SK-N-SH (cell line): ENCODE results near the gene LRCOL1. TPM values are rescaled to one million over a fixed set of nuclear protein-coding genes. Genes with fewer than 3 reads are reported as not detected.

ENCODE experiments used
- CTCF ChIA-PET: fragments of 300-600, 350-600 bp; formaldehyde crosslinking; extraction: SDS; loops from one replicate; lab custom pipeline; 2021; lab: Yijun Ruan, JAX
- POLR2A ChIA-PET: fragments of 350-600 bp; sonication (Branson Sonifier 250); formaldehyde crosslinking; extraction: SDS; loops from one replicate; lab custom pipeline; 2020; ENCODE audit warnings: antibody characterized with exemption, inconsistent platforms; lab: Yijun Ruan, JAX
- DNase-seq: peaks from one replicate; pipeline ENCODE4 v3.0.0; 2012
- H2AFZ ChIP-seq: fragments of 200-600 bp; sonication (generic); 2 replicates; pipeline ENCODE4 v1.8.1; 2016; ENCODE audit warnings: antibody characterized with exemption, mild to moderate bottlenecking, low read depth
- H3F3A ChIP-seq: fragments of 200-600 bp; sonication (generic); replicated peaks from 2 replicates; pipeline ENCODE3; 2016; ENCODE audit warnings: antibody characterized with exemption, mild to moderate bottlenecking; ENCODE audit not compliant: insufficient read depth
- H3K27ac ChIP-seq, 2 experiments: fragments of 200-500 bp in 1 of 2; fragments of 200-600 bp in 1 of 2; sonication (Bioruptor generic) in 1 of 2; sonication (generic), shearing (Covaris generic) in 1 of 2; 2 replicates each; pipeline versions ENCODE4 v1.5.1 to v1.6.1; 2014 to 2016; ENCODE audit warnings: low read depth in 2 of 2, inconsistent platforms in 1 of 2, low read length in 1 of 2, mild to moderate bottlenecking in 1 of 2, mixed read lengths in 1 of 2
- H3K27me3 ChIP-seq: fragments of 200-600 bp; sonication (generic), shearing (Covaris generic); 2 replicates; pipeline ENCODE4 v1.6.1; 2016; ENCODE audit warnings: mixed run types; ENCODE audit not compliant: insufficient read depth
- H3K36me3 ChIP-seq, 2 experiments: fragments of 200-500 bp in 1 of 2; fragments of 200-600 bp in 1 of 2; sonication (Bioruptor generic) in 1 of 2; sonication (generic) in 1 of 2; replicated peaks in 1 of 2; 2 replicates each; pipeline versions ENCODE3 to v1.5.1; 2014 to 2016; ENCODE audit warnings: low read length in 1 of 2, mild to moderate bottlenecking in 1 of 2; ENCODE audit not compliant: insufficient read depth in 2 of 2, control insufficient read depth in 1 of 2
- H3K4me1 ChIP-seq, 2 experiments: fragments of 200-500 bp in 1 of 2; fragments of 200-600 bp in 1 of 2; sonication (Bioruptor generic) in 1 of 2; sonication (generic), shearing (Covaris generic) in 1 of 2; 2 replicates each; pipeline versions ENCODE4 v1.5.1 to v1.6.1; 2014 to 2016; ENCODE audit warnings: low read depth in 1 of 2, low read length in 1 of 2, mixed run types in 1 of 2; ENCODE audit not compliant: insufficient read depth in 2 of 2, control insufficient read depth in 1 of 2
- H3K4me2 ChIP-seq: fragments of 200-600 bp; sonication (generic), shearing (Covaris generic); 2 replicates; pipeline ENCODE4 v1.6.1; 2017; ENCODE audit warnings: mixed run types
- H3K4me3 ChIP-seq, 2 experiments: fragments of 200-500 bp in 1 of 2; fragments of 200-600 bp in 1 of 2; sonication (Bioruptor generic) in 1 of 2; sonication (generic), shearing (Covaris generic) in 1 of 2; 2 replicates each; pipeline versions ENCODE4 v1.5.1 to v1.8.1; 2014 to 2016; ENCODE audit warnings: low read depth in 2 of 2, inconsistent platforms in 1 of 2, low read length in 1 of 2, mild to moderate bottlenecking in 1 of 2, mixed read lengths in 1 of 2, moderate library complexity in 1 of 2
- H3K79me2 ChIP-seq: fragments of 200-600 bp; sonication (generic); 2 replicates; pipeline ENCODE4 v1.8.1; 2017; ENCODE audit warnings: mild to moderate bottlenecking; ENCODE audit not compliant: insufficient read depth
- H3K9ac ChIP-seq: fragments of 200-600 bp; sonication (generic); 2 replicates; pipeline ENCODE4 v1.6.1; 2017; ENCODE audit warnings: mixed run types
- H3K9me2 ChIP-seq: fragments of 200-600 bp; sonication (generic); 2 replicates; pipeline ENCODE4 v1.6.1; 2017; ENCODE audit warnings: mixed run types
- H3K9me3 ChIP-seq: fragments of 200-600 bp; sonication (generic); 2 replicates; pipeline ENCODE4 v1.6.1; 2017; ENCODE audit warnings: mixed run types, mild to moderate bottlenecking, moderate library complexity
- H4K20me1 ChIP-seq: fragments of 200-600 bp; sonication (generic); 2 replicates; pipeline ENCODE4 v1.6.1; 2017; ENCODE audit warnings: mild to moderate bottlenecking, mixed run types; ENCODE audit not compliant: insufficient read depth
- EP300 ChIP-seq, 2 experiments: IDR thresholded peaks; 2 replicates each; pipeline versions ENCODE4 v1.4.0 to v1.6.1; 2012; ENCODE audit warnings: borderline replicate concordance in 1 of 2, low read depth in 1 of 2, low read length in 1 of 2
- EZH2phosphoT487 ChIP-seq: fragments of 200-600 bp; sonication (generic); IDR thresholded peaks from 2 replicates; pipeline ENCODE4 v1.6.1; 2017; ENCODE audit warnings: low read depth, mixed run types, mild to moderate bottlenecking, antibody characterized with exemption, moderate library complexity, borderline replicate concordance
- FOSL2 ChIP-seq: IDR thresholded peaks from 2 replicates; pipeline ENCODE4 v1.4.0; 2012; ENCODE audit warnings: low read depth, mild to moderate bottlenecking, moderate library complexity, borderline replicate concordance
- MAX ChIP-seq: IDR thresholded peaks from 2 replicates; pipeline ENCODE4 v1.4.0; 2012; ENCODE audit warnings: low read depth
- MXI1 ChIP-seq: IDR thresholded peaks from 2 replicates; pipeline ENCODE4 v1.6.1; 2012; ENCODE audit warnings: mild to moderate bottlenecking, low read depth, low read length, improper control_type of control experiment
- NFIC ChIP-seq: IDR thresholded peaks from 2 replicates; pipeline ENCODE4 v1.4.0; 2012; ENCODE audit warnings: borderline replicate concordance
- NRF1 ChIP-seq: IDR thresholded peaks from 2 replicates; pipeline ENCODE4 v1.6.1; 2012; ENCODE audit warnings: low read depth, mild to moderate bottlenecking, low read length
- RCOR1 ChIP-seq: fragments of 150-350 bp; IDR thresholded peaks from 2 replicates; pipeline ENCODE4 v1.6.1; 2017; ENCODE audit warnings: antibody characterized with exemption, low read length
- SIN3A ChIP-seq: IDR thresholded peaks from 2 replicates; pipeline ENCODE4 v1.6.1; 2012; ENCODE audit warnings: low read depth, mild to moderate bottlenecking, low read length, moderate library complexity, borderline replicate concordance
- SMC3 ChIP-seq: IDR thresholded peaks from 2 replicates; pipeline ENCODE4 v1.6.1; 2012; ENCODE audit warnings: low read depth, low read length, improper control_type of control experiment
- TAF1 ChIP-seq: IDR thresholded peaks from 2 replicates; pipeline ENCODE4 v1.6.1; 2012; ENCODE audit warnings: low read depth, mild to moderate bottlenecking, low read length, moderate library complexity, borderline replicate concordance
- TCF12 ChIP-seq: IDR thresholded peaks from 2 replicates; pipeline ENCODE4 v1.4.0; 2012
- TEAD4 ChIP-seq: IDR thresholded peaks from 2 replicates; pipeline ENCODE4 v1.4.0; 2012; ENCODE audit warnings: mild to moderate bottlenecking, borderline replicate concordance; ENCODE audit not compliant: insufficient read depth
- USF1 ChIP-seq: IDR thresholded peaks from 2 replicates; pipeline ENCODE4 v1.4.0; 2012; ENCODE audit warnings: low read depth, borderline replicate concordance
- YY1 ChIP-seq: IDR thresholded peaks from 2 replicates; pipeline ENCODE4 v1.4.0; 2012; ENCODE audit warnings: low read depth, mild to moderate bottlenecking
- WGBS: methylation state at CpG from one replicate; pipeline ENCODE4 v1.1.6; 2017; ENCODE audit warnings: low lambda C conversion rate; 5-methylcytosine and 5-hydroxymethylcytosine counted together
- polyA plus RNA-seq, 3 experiments: library from polyadenylated mRNA; depleted of rRNA; stranded (reverse); fragments of >200 nt; gene quantifications; 2 replicates each; pipeline ENCODE4 v1.2.3, GENCODE V29; 2012
- TF ChIP-seq, protein P1 (sequence below): fragments of 200-600 bp; sonication (generic); IDR thresholded peaks from 2 replicates; pipeline ENCODE4 v1.6.1; 2017; ENCODE audit warnings: antibody characterized with exemption, mild to moderate bottlenecking, moderate library complexity
- TF ChIP-seq, protein P2 (sequence below): IDR thresholded peaks from 2 replicates; pipeline ENCODE4; 2012
- TF ChIP-seq, protein P3 (sequence below): fragments of 150-350 bp; IDR thresholded peaks from 2 replicates; pipeline ENCODE4 v1.6.1; 2016; ENCODE audit warnings: mild to moderate bottlenecking, low read depth, low read length

The LRCOL1 gene
- polyA plus RNA-seq, 1 of the 3 experiments (the other 2 are of a cell fraction) = 1.1 TPM

DNA sequence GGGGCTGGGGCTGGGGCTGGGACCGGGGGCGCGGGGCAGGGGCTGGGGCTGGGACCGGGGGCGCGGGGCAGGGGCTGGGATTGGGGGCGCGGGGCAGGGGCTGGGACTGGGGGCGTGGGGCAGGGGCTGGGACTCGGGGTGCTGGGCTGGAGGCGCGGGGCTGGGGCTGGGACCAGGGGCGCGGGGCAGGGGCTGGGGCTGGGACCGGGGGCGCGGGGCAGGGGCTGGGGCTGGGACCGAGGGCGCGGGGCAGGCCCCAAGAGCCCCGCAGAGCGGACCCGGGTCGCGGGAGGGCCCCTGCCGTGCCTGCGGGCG is 8.6 kb upstream of the LRCOL1 start:
- POLR2A ChIA-PET = no interaction called here
- Histone ChIP-seq H3K4me2 (no peak overlapping the region), H3K79me2 (no peaks in the 10 kb centered on the region), H4K20me1 (no peaks in the 10 kb centered on the region), H3K9me3 (no peaks in the 10 kb centered on the region), H3K9ac (no peak overlapping the region)
- TF ChIP-seq FOSL2 = no peak
- TF ChIP-seq TAF1 = no peak
- TF ChIP-seq, protein P1, sequence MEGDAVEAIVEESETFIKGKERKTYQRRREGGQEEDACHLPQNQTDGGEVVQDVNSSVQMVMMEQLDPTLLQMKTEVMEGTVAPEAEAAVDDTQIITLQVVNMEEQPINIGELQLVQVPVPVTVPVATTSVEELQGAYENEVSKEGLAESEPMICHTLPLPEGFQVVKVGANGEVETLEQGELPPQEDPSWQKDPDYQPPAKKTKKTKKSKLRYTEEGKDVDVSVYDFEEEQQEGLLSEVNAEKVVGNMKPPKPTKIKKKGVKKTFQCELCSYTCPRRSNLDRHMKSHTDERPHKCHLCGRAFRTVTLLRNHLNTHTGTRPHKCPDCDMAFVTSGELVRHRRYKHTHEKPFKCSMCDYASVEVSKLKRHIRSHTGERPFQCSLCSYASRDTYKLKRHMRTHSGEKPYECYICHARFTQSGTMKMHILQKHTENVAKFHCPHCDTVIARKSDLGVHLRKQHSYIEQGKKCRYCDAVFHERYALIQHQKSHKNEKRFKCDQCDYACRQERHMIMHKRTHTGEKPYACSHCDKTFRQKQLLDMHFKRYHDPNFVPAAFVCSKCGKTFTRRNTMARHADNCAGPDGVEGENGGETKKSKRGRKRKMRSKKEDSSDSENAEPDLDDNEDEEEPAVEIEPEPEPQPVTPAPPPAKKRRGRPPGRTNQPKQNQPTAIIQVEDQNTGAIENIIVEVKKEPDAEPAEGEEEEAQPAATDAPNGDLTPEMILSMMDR = no peak
- TF ChIP-seq MXI1 = no peak
- TF ChIP-seq YY1 = no peak
- no peak for TF ChIP-seq RCOR1
- no peak for TF ChIP-seq USF1
- no peak for TF ChIP-seq EP300 (IDR thresholded peaks at IDR 0.05; ENCODE audit: borderline replicate concordance in 1 of 2, low read depth in 1 of 2, low read length in 1 of 2)
- TF ChIP-seq SMC3 = no peak
- no peak for TF ChIP-seq MAX
- TF ChIP-seq NFIC = no peak
- no peak for TF ChIP-seq TEAD4
- TF ChIP-seq, protein P2, sequence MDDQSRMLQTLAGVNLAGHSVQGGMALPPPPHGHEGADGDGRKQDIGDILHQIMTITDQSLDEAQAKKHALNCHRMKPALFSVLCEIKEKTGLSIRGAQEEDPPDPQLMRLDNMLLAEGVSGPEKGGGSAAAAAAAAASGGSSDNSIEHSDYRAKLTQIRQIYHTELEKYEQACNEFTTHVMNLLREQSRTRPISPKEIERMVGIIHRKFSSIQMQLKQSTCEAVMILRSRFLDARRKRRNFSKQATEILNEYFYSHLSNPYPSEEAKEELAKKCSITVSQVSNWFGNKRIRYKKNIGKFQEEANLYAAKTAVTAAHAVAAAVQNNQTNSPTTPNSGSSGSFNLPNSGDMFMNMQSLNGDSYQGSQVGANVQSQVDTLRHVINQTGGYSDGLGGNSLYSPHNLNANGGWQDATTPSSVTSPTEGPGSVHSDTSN = no peak
- no peak for TF ChIP-seq EZH2phosphoT487
- TF ChIP-seq, all 33 proteins: peak for 0
- CTCF ChIA-PET = interaction anchor here (0.8 to 2.5 kb wide), 5 partner anchors 18 to 205 kb away, joined by 3 to 10 read pairs (median 7); no protein-coding TSS in a partner anchor
- Histone ChIP-seq H2AFZ (no peak overlapping the region), H3K4me1 (peaks cover 0 to 15% of the 10 kb centered on the region in 2 experiments; a peak in 2 of 4 replicates), H3K36me3 (no peaks in the 10 kb centered on the region), H3K27me3 (peaks cover 36% of the 10 kb centered on the region), H3K27ac (no peak overlapping the region), H3F3A (peaks cover 4% of the 10 kb centered on the region), H3K9me2 (no peaks in the 10 kb centered on the region), H3K4me3 (no peak overlapping the region)
- 20% methylated on average over 2 of the region's 28 CpGs for WGBS
- no peak for DNase-seq

DNA sequence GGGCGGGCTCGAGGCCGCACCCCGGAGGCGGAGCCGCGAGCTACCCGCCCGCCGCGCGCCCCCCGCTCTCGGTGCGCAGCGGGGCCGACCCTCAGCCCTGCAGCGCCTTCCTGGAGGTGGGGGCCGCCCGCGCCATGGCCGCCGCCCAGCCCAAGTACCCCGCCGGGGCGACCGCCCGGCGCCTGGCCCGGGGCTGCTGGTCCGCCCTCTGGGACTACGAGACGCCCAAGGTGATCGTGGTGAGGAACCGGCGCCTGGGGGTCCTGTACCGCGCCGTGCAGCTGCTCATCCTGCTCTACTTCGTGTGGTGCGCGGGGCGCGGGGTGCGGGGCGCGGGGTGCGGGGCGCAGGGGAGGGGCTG is 8.3 kb upstream of the LRCOL1 start, which contains the start of gene P2RX2:
TSS of gene P2RX2 (plus strand) at position 94 of the 361 bp plus-strand sequence. CDS start at position 135, 41 bp downstream.
- H3K4me3 ChIP-seq = no peak within 1 kb of the TSS; a peak in 1 of 4 replicates
- H3K36me3 ChIP-seq = no peaks in the 10 kb centered on the region
- H3K79me2 ChIP-seq = no peaks in the 10 kb centered on the region
- H3K9me2 ChIP-seq = no peaks in the 10 kb centered on the region
- no peak within 1 kb of the TSS; the same call in 1 of the 2 replicates for H3K4me2 ChIP-seq
- no peak within 1 kb of the TSS for H3K27ac ChIP-seq
- no peak within 1 kb of the TSS for H2AFZ ChIP-seq
- peaks cover 36% of the 10 kb centered on the region for H3K27me3 ChIP-seq
- no peak within 1 kb of the TSS for H3K9ac ChIP-seq
- ChIA-PET POLR2A (interaction anchor here (1.0 kb wide), 1 partner anchor 205 kb away, joined by 3 read pairs; no protein-coding TSS in a partner anchor), CTCF (interaction anchor here (0.8 to 6.2 kb wide), 7 partner anchors 15 to 205 kb away, joined by 3 to 71 read pairs (median 7); no protein-coding TSS in a partner anchor)
- peaks cover 4% of the 10 kb centered on the region for H3F3A ChIP-seq
- no peaks in the 10 kb centered on the region for H4K20me1 ChIP-seq
- 0% methylated on average over 12 of the region's 49 CpGs for WGBS
- peaks cover 0 to 15% of the 10 kb centered on the region in 2 experiments; a peak in 2 of 4 replicates for H3K4me1 ChIP-seq
- H3K9me3 ChIP-seq = no peaks in the 10 kb centered on the region
- peak; percentile 63 for DNase-seq
- TF ChIP-seq NRF1 = no peak
- TF ChIP-seq, protein P3, sequence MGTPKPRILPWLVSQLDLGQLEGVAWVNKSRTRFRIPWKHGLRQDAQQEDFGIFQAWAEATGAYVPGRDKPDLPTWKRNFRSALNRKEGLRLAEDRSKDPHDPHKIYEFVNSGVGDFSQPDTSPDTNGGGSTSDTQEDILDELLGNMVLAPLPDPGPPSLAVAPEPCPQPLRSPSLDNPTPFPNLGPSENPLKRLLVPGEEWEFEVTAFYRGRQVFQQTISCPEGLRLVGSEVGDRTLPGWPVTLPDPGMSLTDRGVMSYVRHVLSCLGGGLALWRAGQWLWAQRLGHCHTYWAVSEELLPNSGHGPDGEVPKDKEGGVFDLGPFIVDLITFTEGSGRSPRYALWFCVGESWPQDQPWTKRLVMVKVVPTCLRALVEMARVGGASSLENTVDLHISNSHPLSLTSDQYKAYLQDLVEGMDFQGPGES = no peak
- no peak for TF ChIP-seq RCOR1
- TF ChIP-seq, protein P2 = no peak
- no peak for TF ChIP-seq SIN3A
- no peak for TF ChIP-seq TCF12
